Islet of Langerhans (tissue), 1 donor: ENCODE data around the gene PDE2A.

ENCODE experiments used
- FAIRE-seq: peaks from one replicate; lab custom pipeline; 2011; peaks lifted over from hg19 to GRCh38; lab: Jason Lieb, UNC

Gene PDE2A

GRCh38 chr11:72541257-72541974 lies 132.8 kb downstream of the PDE2A start:
- FAIRE-seq = no peak

- no peak for FAIRE-seq
These were observed 137.2 kb downstream of the PDE2A start for GRCh38 chr11:72537051-72537450.

- FAIRE-seq = no peak
These were observed 139.1 kb downstream of the PDE2A start for GRCh38 chr11:72535194-72535547.

GRCh38 chr11:72534371-72535193 lies 139.6 kb downstream of the PDE2A start:
- FAIRE-seq = no peak

- FAIRE-seq = no peak
These were observed 145.2 kb downstream of the PDE2A start for GRCh38 chr11:72529068-72529467.

GRCh38 chr11:72528121-72528520 lies 146.1 kb downstream of the PDE2A start:
- FAIRE-seq = no peak
